KOPT-K1 (cell line): Measurements from ENCODE around the gene RARS1.

Experiments used
- H3K27ac ChIP-seq: fragments of 200-600 bp; sonication (generic); 2 replicates; pipeline ENCODE4 v1.5.1; 2016; ENCODE audit warnings: antibody characterized with exemption, mild to moderate bottlenecking, low read depth, low read length; ENCODE audit not compliant: poor library complexity, severe bottlenecking
- H3K36me3 ChIP-seq: fragments of 200-600 bp; sonication (generic); 2 replicates; pipeline ENCODE4 v1.5.1; 2017; ENCODE audit warnings: antibody characterized with exemption, mild to moderate bottlenecking, low read length, moderate library complexity; ENCODE audit not compliant: insufficient read depth
- H3K9me3 ChIP-seq: fragments of 200-600 bp; sonication (generic); 2 replicates; pipeline ENCODE4 v1.5.1; 2017; ENCODE audit warnings: antibody characterized with exemption, low read length, mild to moderate bottlenecking; ENCODE audit not compliant: insufficient read depth, poor library complexity, severe bottlenecking

Gene RARS1

GRCh38 chr5:168568738-168569137 lies 82.5 kb downstream of the RARS1 start:
- H3K36me3 ChIP-seq = peaks cover 60% of the 10 kb centered on the region
- H3K9me3 ChIP-seq = no peaks in the 10 kb centered on the region
- no peak overlapping the region for H3K27ac ChIP-seq
